Right forelimb (tissue), 1 donor: Measurements from ENCODE around the gene REEP6.
"Not testable (repeated sequence)": the region's sequence is repeated elsewhere in the genome, so short reads cannot be mapped to it uniquely, and the experiment has no call there.

ENCODE experiments used
- DNase-seq: peaks from one replicate; pipeline ENCODE4 v3.0.0-alpha.2; 2018

Gene REEP6

DNA sequence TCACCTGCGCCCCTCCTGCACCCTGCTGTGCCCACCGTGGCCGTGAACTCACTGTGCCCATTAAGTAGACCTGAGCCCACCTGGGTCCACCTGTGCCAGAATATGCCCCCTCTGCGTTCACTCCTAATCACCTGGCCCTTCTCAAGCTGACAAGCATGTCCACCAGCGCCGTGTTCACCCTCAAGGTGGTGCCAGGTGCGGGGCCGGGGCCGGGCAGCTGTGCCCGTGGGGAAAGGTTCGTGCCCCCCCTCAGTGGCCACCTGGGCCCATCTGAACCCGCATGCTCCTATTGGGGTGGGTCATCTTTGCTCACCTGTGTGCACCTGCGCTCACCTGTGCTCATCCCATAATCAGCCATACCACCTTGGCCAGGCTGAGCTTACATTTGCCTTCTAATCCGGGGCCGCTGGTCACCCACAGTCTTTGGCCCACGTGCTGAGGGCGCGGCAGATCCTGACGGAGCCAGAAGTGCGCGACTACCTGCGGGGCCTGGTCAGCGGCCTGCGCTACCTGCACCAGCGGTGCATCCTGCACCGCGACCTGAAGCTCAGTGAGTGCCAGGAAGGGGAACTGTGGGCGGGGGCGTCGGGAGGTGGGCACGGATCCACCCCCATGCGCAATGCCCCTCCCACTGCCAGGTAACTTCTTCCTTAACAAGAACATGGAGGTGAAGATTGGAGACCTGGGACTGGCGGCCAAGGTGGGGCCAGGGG, 35.2 kb downstream of the REEP6 start:
- no peak for DNase-seq

DNA sequence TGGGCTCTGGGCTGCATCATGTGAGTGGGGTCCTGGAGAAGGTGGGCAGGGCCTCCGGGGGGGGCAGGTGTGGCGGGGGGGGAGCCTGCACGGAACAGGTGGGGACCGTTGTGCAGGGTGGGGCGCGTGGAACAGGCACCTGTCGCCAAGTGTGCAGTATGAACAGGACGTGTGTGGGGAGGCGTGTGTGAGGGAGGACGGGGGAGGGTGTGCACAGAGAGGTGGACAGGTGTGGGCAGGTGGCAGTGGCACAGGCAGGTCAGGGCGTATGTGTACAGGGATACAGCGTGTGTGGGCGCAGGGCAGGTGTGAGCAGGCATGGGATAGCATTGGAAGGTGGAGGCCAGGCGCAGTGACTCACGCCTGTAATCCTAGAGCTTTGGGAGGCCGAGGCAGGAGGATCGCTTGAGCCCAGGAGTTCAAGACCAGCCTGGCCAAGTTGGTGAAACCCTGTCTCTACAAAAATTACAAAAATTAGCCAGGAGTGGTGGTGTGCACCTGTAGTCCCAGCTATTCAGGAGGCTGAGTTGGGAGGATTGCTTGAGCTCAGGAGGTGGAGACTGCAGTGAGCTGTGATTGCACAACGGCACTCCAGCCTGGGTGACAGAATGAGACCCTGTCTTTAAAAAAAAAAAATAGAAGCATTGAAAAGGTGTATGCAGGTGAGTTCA, 36.1 kb downstream of the REEP6 start:
- no peak for DNase-seq

- no peak for DNase-seq
These were observed 36.8 kb downstream of the REEP6 start for GRCh38 chr19:1527650-1528309.

- DNase-seq = no peak
These were observed 37.8 kb downstream of the REEP6 start for GRCh38 chr19:1528596-1529429.

- DNase-seq = no peak
These were observed 38.4 kb downstream of the REEP6 start for GRCh38 chr19:1529430-1529816.

DNA sequence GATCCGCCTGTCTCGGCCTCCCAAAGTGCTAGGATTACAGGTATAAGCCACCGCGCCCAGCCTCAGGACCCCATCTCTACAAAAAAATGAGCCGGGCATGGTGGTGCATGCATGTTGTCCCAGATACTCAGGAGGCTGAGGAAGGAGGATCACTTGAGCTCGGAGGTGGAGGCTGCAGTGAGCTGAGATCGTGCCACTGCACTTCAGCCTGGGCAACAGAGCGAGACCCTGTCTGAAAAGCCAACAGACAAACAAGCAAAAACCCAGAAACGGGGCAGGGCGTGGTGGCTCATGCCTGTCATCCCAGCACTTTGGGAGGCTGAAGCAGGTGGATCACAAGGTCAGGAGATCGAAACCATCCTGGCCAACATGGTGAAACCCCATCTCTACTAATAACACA, 39.9 kb downstream of the REEP6 start:
- not testable (repeated sequence) for DNase-seq

DNA sequence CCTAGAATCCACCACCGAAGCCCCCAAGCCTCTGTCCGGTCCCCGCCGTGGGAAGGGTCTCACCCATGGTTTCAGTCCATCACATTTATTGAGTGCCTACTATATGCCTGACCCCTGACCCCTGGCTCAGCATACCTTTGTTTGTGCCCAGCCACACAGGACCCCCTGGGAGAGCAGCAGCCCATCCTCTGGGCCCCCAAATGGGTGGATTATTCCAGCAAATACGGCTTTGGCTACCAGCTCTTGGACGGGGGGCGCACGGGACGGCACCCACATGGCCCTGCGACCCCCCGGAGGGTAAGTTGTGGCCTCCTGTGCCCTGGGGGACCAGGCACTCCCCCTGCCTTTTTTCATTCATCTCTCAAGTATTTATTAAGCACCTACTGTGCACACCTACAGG, 40.6 kb downstream of the REEP6 start:
- DNase-seq = no peak

DNA sequence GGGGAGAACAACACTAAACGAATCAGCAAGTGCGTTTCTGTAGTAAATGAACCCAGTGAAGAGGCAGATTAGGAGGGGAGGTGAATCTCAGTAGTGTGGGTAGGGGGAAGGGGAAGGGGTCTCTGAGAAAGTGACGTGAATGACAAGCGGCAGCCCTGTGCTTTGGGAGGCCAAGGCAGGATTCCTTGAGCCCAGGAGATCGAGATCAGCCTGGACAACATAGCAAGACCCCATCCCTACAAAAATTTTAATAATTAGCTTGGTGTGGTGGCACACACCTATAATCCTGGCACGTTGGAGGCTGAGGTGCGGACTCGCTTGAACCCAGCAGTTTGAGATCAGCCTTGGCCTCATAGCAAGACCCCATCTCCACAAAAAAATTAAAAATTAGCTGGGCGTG, 41.0 kb downstream of the REEP6 start:
- DNase-seq = no peak

- no peak for DNase-seq
These were observed 42.6 kb downstream of the REEP6 start for GRCh38 chr19:1533510-1534150.

- DNase-seq = no peak
These were observed 44.0 kb downstream of the REEP6 start for GRCh38 chr19:1534972-1535371.

DNA sequence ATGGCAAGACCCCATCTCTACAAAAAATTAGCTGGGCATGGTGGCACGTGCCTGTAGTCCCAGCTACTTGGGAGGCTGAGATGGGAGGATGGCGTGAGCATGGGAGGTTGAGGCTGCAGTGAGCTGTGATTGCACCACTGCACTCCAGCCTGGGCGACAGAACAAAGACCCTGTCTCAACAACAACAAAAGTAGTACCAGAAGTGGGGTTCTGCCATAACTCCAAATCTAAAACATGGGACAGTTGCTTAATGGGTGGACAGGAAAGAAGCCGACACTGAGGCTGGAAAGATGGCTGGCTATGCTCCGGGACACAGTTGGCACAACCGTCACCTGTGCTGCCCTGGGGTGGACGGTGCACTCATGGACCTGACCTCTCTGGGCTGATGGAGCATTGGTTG, 44.7 kb downstream of the REEP6 start:
- DNase-seq = not testable (repeated sequence)

DNA sequence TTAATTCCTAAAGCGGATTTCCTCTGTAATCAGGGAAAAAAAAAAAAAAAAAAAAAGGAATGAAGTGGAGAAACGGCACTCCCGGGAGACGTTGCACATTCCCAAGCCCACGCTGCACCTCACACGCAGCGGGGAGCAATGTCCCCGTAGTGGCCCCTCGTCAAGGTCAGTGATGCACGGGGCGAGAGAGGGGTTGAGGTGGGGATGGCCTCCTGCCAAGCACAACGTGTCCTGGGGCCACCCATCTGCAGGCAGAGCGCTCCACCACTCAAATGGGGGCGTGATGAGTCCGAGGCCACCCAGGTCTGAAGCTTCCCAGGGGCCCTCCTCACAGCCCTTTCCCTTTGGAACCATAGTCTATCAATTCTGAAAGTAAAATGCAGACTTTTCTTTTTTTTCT, 48.0 kb downstream of the REEP6 start:
- no peak for DNase-seq

GRCh38 chr19:1539749-1540148, 48.8 kb downstream of the REEP6 start:
- not testable (repeated sequence) for DNase-seq

- peak; percentile 69 for DNase-seq
These were observed 49.5 kb downstream of the REEP6 start for GRCh38 chr19:1540365-1540925.
